Nephron progenitor cell (in vitro differentiated cells): ENCODE measurements around the gene TOP2A.

Experiments
- DNase-seq: peaks from one replicate; pipeline ENCODE4 v3.0.0; 2021
- H3K27ac Mint-ChIP-seq: 2 replicates; pipeline ENCODE4 v1.8.0; 2021; ENCODE audit warnings: mild to moderate bottlenecking, moderate library complexity, mixed read lengths
- H3K27me3 Mint-ChIP-seq: 2 replicates; pipeline ENCODE4 v1.8.0; 2021; ENCODE audit warnings: mild to moderate bottlenecking, low read depth, mixed read lengths; ENCODE audit not compliant: poor library complexity
- H3K36me3 Mint-ChIP-seq: 2 replicates; pipeline ENCODE4 v1.8.0; 2021; ENCODE audit warnings: low read depth, mixed read lengths
- H3K4me1 Mint-ChIP-seq: 2 replicates; pipeline ENCODE4 v1.8.0; 2021; ENCODE audit warnings: mixed read lengths
- H3K4me3 Mint-ChIP-seq: 2 replicates; pipeline ENCODE4 v1.8.0; 2021; ENCODE audit warnings: mild to moderate bottlenecking, moderate library complexity, mixed read lengths
- H3K9me3 Mint-ChIP-seq: 2 replicates; pipeline ENCODE4 v1.8.0; 2021; ENCODE audit warnings: mild to moderate bottlenecking, moderate library complexity, mixed read lengths
- CTCF ChIP-seq: fragments of 200-600 bp; sonication (generic); IDR thresholded peaks from 2 replicates; pipeline ENCODE4 v1.5.0; 2021; ENCODE audit warnings: antibody characterized with exemption

Gene TOP2A

GRCh38 chr17:40361063-40361924, 56.4 kb downstream of the TOP2A start:
- H3K27me3 Mint-ChIP-seq: peaks cover 49% of the 10 kb centered on the region
- peaks cover 36% of the 10 kb centered on the region for H3K4me1 Mint-ChIP-seq
- peak overlapping the region; percentile 47 for H3K4me3 Mint-ChIP-seq
- H3K27ac Mint-ChIP-seq: no peak overlapping the region
- DNase-seq: no peak
- no peak for TF ChIP-seq CTCF
- H3K36me3 Mint-ChIP-seq: no peaks in the 10 kb centered on the region
- no peaks in the 10 kb centered on the region for H3K9me3 Mint-ChIP-seq

DNA sequence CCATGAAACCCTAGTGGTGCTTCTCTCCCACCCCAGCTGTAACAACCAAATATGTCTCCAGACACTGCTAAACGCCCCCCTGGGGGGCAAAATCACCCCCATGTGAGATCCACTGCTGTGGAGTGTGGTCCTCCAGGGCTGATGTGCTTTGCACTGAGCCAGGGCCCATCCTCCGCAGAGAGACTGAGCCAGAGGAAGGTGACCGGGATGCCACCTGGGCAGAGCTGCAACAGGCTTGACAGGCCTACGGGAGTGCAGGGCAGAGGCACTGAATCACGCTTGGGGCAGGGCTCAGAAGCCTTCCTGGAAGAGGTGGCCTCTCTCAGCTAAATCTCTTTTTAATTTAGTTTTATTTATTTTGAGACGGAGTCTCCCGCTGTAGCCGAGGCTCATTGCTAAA, 57.6 kb downstream of the TOP2A start:
- Mint-ChIP-seq H3K27ac (no peak overlapping the region), H3K9me3 (no peaks in the 10 kb centered on the region), H3K27me3 (peaks cover 44% of the 10 kb centered on the region), H3K4me3 (no peak overlapping the region), H3K36me3 (peaks cover 4% of the 10 kb centered on the region), H3K4me1 (peaks cover 45% of the 10 kb centered on the region)
- TF ChIP-seq CTCF: no peak
- no peak for DNase-seq

DNA sequence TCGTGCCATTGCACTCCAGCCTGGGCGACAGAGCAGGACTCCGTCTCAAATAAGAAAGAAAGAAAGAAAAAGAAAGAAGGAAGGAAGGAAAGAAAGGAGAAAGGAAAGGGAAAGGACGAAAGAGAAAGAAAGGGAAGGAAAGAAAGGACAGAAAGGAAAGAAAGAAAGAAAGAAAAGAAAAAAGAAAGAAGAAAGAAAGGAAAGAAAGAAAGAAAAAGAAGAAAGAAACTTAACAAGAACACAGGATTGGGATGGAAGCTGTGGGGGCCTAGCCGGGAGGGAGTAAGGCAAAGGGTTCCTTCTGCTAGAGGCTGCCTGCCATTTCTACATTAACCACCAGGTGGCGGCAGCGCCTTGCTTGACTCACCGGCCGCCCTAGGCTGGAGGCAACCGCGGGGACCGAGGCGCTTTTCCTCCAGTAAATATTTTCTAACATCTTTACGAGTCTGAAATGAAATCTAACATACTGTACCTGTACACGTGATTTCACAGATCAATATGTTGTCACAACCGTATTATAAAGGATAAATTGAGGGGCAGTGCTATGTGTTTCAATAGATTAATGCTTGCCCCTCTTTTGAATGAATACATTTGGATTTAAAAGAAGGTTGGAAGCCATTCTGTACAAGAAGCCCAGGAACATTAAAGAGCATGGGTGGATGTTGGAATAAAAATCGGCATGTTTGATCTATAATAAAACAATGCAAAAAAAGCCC, 59.2 kb downstream of the TOP2A start:
- peaks cover 54% of the 10 kb centered on the region for H3K4me1 Mint-ChIP-seq
- H3K36me3 Mint-ChIP-seq: peaks cover 12% of the 10 kb centered on the region
- H3K27ac Mint-ChIP-seq: no peak overlapping the region
- no peak overlapping the region for H3K4me3 Mint-ChIP-seq
- peak; percentile 100 for TF ChIP-seq CTCF
- peak; percentile 95 for DNase-seq
- peaks cover 28% of the 10 kb centered on the region for H3K27me3 Mint-ChIP-seq
- no peaks in the 10 kb centered on the region for H3K9me3 Mint-ChIP-seq

DNA sequence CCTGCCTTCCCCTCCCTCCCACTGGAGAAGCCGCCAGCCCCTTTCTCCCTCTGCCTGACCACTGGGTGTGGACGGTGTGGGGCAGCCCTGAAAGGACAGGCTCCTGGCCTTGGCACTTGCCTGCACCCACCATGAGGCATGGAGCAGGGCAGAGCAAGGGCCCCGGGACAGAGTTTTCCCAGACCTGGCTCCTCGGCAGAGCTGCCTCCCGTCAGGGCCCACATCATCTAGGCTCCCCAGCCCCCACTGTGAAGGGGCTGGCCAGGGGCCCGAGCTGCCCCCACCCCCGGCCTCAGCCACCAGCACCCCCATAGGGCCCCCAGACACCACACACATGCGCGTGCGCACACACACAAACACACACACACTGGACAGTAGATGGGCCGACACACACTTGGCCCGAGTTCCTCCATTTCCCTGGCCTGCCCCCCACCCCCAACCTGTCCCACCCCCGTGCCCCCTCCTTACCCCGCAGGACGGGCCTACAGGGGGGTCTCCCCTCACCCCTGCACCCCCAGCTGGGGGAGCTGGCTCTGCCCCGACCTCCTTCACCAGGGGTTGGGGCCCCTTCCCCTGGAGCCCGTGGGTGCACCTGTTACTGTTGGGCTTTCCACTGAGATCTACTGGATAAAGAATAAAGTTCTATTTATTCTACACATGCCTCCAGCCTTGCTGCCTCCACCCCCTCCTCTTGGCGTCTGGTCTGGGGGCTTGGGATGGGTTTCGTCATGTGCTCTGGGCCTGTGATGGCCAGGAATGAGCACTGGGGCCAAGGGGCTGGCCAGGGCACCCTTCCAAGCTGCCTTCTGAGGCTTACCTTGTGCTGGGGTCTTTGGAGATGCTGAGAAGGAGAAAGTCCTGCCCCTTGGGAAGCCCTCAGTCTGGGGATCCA, 60.5 kb downstream of the TOP2A start:
- no peaks in the 10 kb centered on the region for H3K9me3 Mint-ChIP-seq
- peaks cover 20% of the 10 kb centered on the region for H3K27me3 Mint-ChIP-seq
- no peak for TF ChIP-seq CTCF
- H3K27ac Mint-ChIP-seq: no peak overlapping the region
- H3K36me3 Mint-ChIP-seq: peaks cover 21% of the 10 kb centered on the region
- H3K4me1 Mint-ChIP-seq: peaks cover 61% of the 10 kb centered on the region
- no peak for DNase-seq
- no peak overlapping the region for H3K4me3 Mint-ChIP-seq

DNA sequence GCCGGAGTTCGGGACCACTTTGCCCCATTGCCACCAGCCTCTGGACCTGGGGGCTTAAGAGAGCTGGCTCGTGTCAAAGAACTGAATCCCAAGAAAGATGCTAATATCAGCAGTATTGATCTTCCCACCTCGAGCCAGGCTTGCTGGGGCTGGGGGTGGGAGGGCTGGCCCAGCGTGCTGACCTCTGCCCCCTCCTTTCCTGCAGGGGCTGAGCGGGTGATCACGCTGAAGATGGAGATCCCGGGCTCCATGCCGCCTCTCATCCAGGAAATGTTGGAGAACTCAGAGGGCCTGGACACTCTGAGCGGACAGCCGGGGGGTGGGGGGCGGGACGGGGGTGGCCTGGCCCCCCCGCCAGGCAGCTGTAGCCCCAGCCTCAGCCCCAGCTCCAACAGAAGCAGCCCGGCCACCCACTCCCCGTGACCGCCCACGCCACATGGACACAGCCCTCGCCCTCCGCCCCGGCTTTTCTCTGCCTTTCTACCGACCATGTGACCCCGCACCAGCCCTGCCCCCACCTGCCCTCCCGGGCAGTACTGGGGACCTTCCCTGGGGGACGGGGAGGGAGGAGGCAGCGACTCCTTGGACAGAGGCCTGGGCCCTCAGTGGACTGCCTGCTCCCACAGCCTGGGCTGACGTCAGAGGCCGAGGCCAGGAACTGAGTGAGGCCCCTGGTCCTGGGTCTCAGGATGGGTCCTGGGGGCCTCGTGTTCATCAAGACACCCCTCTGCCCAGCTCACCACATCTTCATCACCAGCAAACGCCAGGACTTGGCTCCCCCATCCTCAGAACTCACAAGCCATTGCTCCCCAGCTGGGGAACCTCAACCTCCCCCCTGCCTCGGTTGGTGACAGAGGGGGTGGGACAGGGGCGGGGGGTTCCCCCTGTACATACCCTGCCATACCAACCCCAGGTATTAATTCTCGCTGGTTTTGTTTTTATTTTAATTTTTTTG, 61.6 kb downstream of the TOP2A start:
- H3K4me3 Mint-ChIP-seq: no peak overlapping the region
- peaks cover 10% of the 10 kb centered on the region for H3K27me3 Mint-ChIP-seq
- H3K36me3 Mint-ChIP-seq: peaks cover 24% of the 10 kb centered on the region
- peaks cover 65% of the 10 kb centered on the region for H3K4me1 Mint-ChIP-seq
- TF ChIP-seq CTCF: no peak
- H3K27ac Mint-ChIP-seq: peak overlapping the region; percentile 96
- no peaks in the 10 kb centered on the region for H3K9me3 Mint-ChIP-seq
- DNase-seq: peak; percentile 45
